VCaP (cell line): ENCODE results near the gene RBAK.
A peak's percentile ranks its signal among the peaks of the same experiment; 100 is the strongest.

Source experiments
- H3K27ac ChIP-seq: fragments of 450-650 bp; 2 replicates; pipeline ENCODE4 v1.5.1; 2017
- TF ChIP-seq, protein P1 (sequence below): fragments of 450-650 bp; conservative IDR thresholded peaks from 2 replicates; pipeline ENCODE4 v1.5.1; 2017; ENCODE audit warnings: mild to moderate bottlenecking, moderate library complexity

RBAK gene

DNA sequence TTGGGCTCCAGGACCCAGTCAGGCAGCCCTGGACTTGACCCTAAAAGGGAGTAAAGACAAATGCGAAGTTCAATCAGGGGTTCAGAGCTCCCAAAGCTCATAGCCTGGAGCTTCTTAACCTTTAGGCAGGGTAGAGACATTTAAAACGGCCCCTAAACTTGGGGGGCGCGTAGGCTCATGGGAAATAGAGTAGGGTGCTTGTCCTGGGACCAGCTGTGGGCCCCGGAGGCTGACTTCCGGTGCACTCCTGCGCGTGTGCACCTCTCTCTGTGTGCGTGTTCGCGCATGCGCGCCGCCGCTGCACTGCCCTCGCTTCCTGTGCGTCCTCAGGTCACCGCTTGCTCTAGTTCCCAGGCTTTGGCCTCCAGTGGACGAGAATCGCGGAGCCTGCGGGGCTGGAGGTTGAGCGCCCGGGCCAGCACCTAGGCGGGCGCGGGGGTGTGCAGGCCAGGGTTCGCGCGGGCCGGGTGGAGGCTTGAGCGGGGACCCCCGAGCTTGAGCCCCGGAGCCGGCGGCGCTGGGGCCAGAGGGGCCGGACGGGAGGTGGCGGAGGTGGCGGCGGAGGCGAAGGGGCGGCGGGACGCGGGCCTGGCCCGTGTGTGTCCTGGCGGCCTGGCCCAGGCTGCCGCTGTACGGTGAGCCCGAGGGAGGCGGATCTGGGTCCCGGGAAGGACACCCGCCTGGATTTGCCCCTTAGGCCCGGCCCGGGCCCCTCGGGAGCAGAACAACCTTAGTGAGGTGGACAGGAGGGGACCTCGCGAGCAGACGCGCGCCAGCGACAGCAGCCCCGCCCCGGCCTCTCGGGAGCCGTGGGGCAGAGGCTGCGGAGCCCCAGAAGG, at the start of gene RBAK:
Gene RBAK, plus strand, starts transcription at position 303 of the 839 bp plus-strand sequence. CDS start 2,217 bp downstream, outside the sequence.
- TF ChIP-seq, protein P1, sequence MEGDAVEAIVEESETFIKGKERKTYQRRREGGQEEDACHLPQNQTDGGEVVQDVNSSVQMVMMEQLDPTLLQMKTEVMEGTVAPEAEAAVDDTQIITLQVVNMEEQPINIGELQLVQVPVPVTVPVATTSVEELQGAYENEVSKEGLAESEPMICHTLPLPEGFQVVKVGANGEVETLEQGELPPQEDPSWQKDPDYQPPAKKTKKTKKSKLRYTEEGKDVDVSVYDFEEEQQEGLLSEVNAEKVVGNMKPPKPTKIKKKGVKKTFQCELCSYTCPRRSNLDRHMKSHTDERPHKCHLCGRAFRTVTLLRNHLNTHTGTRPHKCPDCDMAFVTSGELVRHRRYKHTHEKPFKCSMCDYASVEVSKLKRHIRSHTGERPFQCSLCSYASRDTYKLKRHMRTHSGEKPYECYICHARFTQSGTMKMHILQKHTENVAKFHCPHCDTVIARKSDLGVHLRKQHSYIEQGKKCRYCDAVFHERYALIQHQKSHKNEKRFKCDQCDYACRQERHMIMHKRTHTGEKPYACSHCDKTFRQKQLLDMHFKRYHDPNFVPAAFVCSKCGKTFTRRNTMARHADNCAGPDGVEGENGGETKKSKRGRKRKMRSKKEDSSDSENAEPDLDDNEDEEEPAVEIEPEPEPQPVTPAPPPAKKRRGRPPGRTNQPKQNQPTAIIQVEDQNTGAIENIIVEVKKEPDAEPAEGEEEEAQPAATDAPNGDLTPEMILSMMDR = no peak
- H3K27ac ChIP-seq = peak within 1 kb of the TSS; percentile 69

DNA sequence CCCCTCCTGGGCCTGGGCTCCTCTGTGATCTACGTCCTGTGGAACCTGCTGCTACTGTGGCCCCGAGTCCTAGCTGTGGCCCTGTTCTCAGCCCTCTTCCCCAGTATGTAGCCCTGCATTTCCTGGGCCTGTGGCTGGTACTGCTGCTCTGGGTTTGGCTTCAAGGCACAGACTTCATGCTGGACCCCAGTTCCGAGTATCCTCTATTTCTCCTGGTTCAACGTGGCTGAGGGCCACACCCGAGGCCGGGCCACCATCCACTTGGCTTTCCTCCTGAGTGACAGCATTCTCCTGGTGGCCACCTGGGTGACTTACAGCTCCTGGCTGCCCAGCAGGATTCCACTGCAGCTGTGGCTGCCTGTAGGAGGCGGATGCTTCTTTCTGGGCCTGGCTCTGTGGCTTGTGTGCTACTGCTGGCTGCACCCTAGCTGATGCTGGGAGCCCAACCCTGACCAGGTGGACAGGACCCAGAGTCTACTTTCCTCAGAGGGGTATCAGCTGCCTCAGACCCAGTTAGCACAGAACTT, 48.9 kb upstream of the RBAK start:
- no peak overlapping the region for H3K27ac ChIP-seq
- TF ChIP-seq, protein P1 = no peak

DNA sequence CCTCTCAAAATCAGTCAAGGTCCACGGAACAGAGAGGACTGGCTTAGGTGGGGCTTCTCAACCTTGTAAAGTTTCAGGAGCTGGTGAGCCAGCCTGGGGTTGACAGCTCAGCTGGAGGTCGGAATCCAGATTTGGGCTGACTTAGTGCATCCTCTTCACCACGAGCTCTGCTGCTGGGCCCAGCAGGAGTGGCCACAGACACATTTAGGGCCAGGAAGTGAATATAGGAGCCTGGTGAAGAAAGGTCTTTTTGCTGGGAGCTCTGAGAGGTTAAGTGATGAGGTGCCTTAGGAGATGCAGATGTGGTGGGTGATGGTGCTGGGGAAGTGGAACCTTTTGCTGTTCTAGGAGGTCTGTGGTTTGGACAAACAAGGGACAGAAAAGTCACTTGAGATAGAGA, 47.4 kb upstream of the RBAK start:
- TF ChIP-seq, protein P1 = no peak

DNA sequence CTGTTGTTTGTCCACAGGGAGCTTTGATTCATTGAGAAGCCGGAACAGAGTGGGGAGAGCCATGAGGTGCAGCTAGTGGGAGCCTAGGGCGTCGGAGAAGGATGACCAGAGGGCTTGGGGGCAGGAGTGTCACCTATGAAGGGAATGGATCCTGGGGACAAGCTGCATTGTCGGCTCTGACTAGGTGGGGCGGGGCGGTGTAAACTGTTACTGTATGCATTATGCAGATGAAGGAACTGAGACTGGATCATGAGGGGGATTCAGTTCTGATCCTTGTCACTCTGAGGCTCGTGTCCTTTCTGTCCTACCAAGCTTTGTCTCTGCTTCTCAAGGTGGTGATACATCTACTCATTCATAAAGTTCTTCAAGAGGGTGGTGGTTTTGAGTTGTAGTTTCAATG, 46.8 kb upstream of the RBAK start:
- TF ChIP-seq, protein P1 = no peak
- no peak overlapping the region for H3K27ac ChIP-seq

More for the DNA sequence above, 47.4 kb upstream of the RBAK start:
- H3K27ac ChIP-seq = no peak overlapping the region

DNA sequence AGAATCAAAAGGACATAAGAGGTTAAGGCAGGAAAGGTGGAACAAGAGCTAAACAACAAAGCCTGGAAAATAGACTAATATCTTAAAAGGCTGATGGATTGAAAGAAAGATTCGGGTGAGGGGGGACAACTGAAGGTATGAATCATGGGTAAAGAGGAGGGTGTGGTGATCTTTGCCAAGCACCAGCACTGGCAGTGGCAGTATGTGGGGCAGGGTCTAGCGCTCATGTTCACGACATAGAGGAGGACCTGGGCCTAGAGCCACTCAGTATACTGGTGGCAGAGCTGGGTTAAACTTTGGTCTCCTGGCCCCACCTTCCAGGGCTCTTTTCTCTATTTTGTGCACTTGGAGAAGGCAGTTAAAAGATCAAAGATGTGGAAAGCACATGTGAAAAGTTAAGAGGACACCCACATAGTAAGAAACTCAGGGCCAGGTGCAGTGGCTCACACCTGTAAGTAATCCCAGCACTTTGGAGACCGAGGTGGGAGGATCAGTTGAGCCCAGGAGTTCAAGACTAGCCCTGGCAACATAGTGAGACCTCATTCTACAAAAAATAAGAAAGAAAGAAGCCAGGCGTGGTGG, 46.2 kb upstream of the RBAK start:
- TF ChIP-seq, protein P1 = no peak
- no peak overlapping the region for H3K27ac ChIP-seq

DNA sequence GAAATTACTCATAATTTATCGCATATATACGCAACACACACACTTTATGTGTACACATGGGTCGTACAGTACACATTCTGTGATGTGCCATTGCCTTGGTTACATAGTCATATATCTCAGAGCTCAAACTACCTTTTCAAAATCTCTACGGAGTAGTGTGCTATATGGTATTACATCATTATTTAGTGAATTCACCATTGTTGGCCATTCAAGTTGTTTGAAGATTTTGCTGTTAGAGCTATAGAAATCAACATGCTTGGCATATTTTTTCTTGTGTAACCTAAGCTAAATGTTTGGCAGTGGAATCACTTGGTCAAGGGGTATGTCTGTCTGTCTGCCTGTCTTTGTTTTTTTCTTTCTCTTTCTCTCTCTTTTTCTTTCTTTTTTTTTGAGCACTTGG, 44.7 kb upstream of the RBAK start:
- no peak overlapping the region for H3K27ac ChIP-seq
- TF ChIP-seq, protein P1 = no peak

DNA sequence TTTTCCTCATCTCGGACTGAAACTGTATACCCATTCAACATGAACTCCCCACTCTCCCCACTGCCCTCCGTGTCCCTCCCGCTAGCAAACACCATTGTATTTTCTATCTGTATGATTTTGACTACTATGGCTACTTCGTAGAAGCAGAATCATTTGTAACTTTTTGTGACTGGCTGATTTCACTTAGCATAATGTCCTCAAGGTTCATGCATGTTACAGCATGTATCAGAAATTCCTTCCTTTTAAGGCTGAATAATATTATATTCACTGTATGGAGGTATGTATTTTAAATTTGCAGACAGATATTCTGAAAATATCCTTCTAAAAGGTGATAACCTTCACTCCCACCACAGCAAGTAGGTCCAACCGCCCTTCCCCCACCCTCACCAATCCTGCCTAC, 43.7 kb upstream of the RBAK start:
- no peak overlapping the region for H3K27ac ChIP-seq
- TF ChIP-seq, protein P1 = no peak
